Brain microvascular endothelial cell (primary cell): Measurements from ENCODE around the gene MAP3K5.
A peak's percentile ranks its signal among the peaks of the same experiment; 100 is the strongest.
"Not testable (repeated sequence)": the region's sequence is repeated elsewhere in the genome, so short reads cannot be mapped to it uniquely, and the experiment has no call there.

ENCODE experiments used
- DNase-seq: peaks from one replicate; pipeline ENCODE4 v3.0.0-alpha.2; 2020
- H3K27ac ChIP-seq: fragments of 250-450 bp; sonication (Bioruptor Pico); 2 replicates; pipeline ENCODE4 v1.5.1; 2020; ENCODE audit warnings: mild to moderate bottlenecking, moderate library complexity
- H3K27me3 ChIP-seq: fragments of 250-450 bp; sonication (Bioruptor Pico); replicated peaks from 2 replicates; pipeline ENCODE4 v1.5.1; 2020; ENCODE audit warnings: mild to moderate bottlenecking
- H3K36me3 ChIP-seq: fragments of 250-450 bp; sonication (Bioruptor Pico); replicated peaks from 2 replicates; pipeline ENCODE4 v1.5.1; 2020; ENCODE audit warnings: mild to moderate bottlenecking
- H3K4me3 ChIP-seq: 2 replicates; pipeline ENCODE4 v1.5.1; 2011; ENCODE audit warnings: low read depth, mild to moderate bottlenecking, control low read depth, low read length, moderate library complexity
- CTCF ChIP-seq: IDR thresholded peaks from 2 replicates; pipeline ENCODE4 v1.5.1; 2011; ENCODE audit warnings: low read depth, mild to moderate bottlenecking, moderate library complexity, low read length, control low read depth, inconsistent platforms; ENCODE audit errors: missing control alignments
- in situ Hi-C: cut with HindIII; loops from 2 replicates; pipeline ENCODE4 v1.10.0; 2017; ENCODE audit warnings: low sequenced_read_pairs, low pct_ligation_motif_present

The MAP3K5 gene

GRCh38 chr6:136823128-136823660, 30.9 kb upstream of the MAP3K5 start:
- in situ Hi-C loops = no loop called here
- TF ChIP-seq CTCF = no peak
- peaks cover 5% of the 10 kb centered on the region for H3K36me3 ChIP-seq
- H3K4me3 ChIP-seq = peak overlapping the region; percentile 78
- no peaks in the 10 kb centered on the region for H3K27me3 ChIP-seq
- DNase-seq = no peak
- H3K27ac ChIP-seq = peak overlapping the region; percentile 88

- H3K27ac ChIP-seq = peak within 1 kb of the TSS; percentile 88
- DNase-seq = peak; percentile 93
- in situ Hi-C loops = no loop called here
- H3K27me3 ChIP-seq = no peaks in the 10 kb centered on the region
- H3K36me3 ChIP-seq = peaks cover 5% of the 10 kb centered on the region
- peak; percentile 79 for TF ChIP-seq CTCF
- peak within 1 kb of the TSS; percentile 78 for H3K4me3 ChIP-seq
Observed at GRCh38 chr6:136822376-136823127, 30.3 kb upstream of the MAP3K5 start, which contains the start of gene PEX7. Gene PEX7, plus strand, starts transcription at chr6:136822592. Its CDS starts 74 bp downstream, at chr6:136822666.

DNA sequence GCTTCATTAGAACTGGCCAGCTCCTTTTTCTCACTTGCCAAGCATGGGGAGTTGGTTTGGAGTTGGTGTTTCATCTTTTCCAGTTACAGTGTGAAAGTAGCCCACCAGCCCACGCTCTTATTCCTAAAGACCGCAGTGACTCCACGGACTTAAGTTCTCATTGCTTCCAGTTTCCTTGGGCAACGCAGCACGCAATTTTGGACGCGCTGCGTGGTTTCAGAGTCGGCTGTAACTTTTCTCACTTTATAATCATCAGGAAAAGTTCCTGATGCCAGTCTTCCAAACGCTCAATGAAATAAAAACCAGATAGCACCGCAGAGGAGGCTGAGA, 29.7 kb upstream of the MAP3K5 start:
- in situ Hi-C loops = no loop called here
- Histone ChIP-seq H3K27me3 (no peaks in the 10 kb centered on the region), H3K27ac (peak overlapping the region; percentile 88), H3K4me3 (peak overlapping the region; percentile 78), H3K36me3 (peaks cover 5% of the 10 kb centered on the region)
- DNase-seq = no peak
- no peak for TF ChIP-seq CTCF

DNA sequence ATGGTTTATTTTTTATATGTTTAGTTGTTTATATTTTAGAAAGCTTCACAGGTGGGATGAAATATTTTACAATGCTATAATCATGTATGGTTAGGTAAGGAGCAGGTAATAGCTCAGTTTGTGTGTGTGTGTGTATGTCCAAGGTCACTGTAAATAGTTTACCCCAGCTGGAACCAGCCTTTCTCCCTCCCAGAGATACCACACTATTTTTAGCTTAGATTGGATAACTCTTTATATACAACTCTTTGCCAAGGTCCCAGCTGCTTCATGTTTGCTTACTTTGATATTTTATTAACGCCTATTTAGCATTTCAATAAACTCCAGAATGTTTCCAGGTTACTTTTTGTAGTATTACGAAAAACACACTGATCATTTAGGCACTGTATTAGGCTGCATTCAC, 28.3 kb upstream of the MAP3K5 start:
- no peaks in the 10 kb centered on the region for H3K36me3 ChIP-seq
- H3K27me3 ChIP-seq = no peaks in the 10 kb centered on the region
- H3K4me3 ChIP-seq = no peak overlapping the region
- no peak overlapping the region for H3K27ac ChIP-seq
- TF ChIP-seq CTCF = no peak
- no peak for DNase-seq
- in situ Hi-C loops = no loop called here

- no peak for TF ChIP-seq CTCF
- Histone ChIP-seq H3K4me3 (no peak overlapping the region), H3K36me3 (no peaks in the 10 kb centered on the region), H3K27ac (no peak overlapping the region), H3K27me3 (no peaks in the 10 kb centered on the region)
- no peak for DNase-seq
- in situ Hi-C loops = no loop called here
Observed at GRCh38 chr6:136816656-136817055, 24.4 kb upstream of the MAP3K5 start.

- H3K36me3 ChIP-seq, DNase-seq, H3K27ac ChIP-seq, H3K4me3 ChIP-seq, H3K27me3 ChIP-seq, in situ Hi-C loops: not testable (repeated sequence)
Observed at GRCh38 chr6:136815608-136816007, 23.3 kb upstream of the MAP3K5 start.
